HAP-1 (cell line): Measurements from ENCODE around the gene SPAG7.

Source experiments
- DNase-seq, 2 experiments: peaks; one replicate each; pipeline ENCODE4 v3.0.0-alpha.2; 2016 to 2020; ENCODE audit warnings: low spot score in 2 of 2
- H3K27me3 ChIP-seq: fragments of 250-450 bp; sonication (Bioruptor Pico); 2 replicates; pipeline ENCODE4 v1.5.1; 2020; ENCODE audit warnings: low read depth, mild to moderate bottlenecking, moderate library complexity
- H3K36me3 ChIP-seq: fragments of 250-450 bp; sonication (Bioruptor Pico); replicated peaks from 2 replicates; pipeline ENCODE4 v1.5.1; 2020; ENCODE audit warnings: mild to moderate bottlenecking
- H3K4me1 ChIP-seq: fragments of 250-450 bp; sonication (Bioruptor Pico); 2 replicates; pipeline ENCODE4 v1.5.1; 2020; ENCODE audit warnings: mild to moderate bottlenecking
- H3K4me3 ChIP-seq: fragments of 250-450 bp; sonication (Bioruptor Pico); 2 replicates; pipeline ENCODE4 v1.5.1; 2020; ENCODE audit warnings: mild to moderate bottlenecking, moderate library complexity
- H3K9me3 ChIP-seq: fragments of 250-450 bp; sonication (Bioruptor Pico); 2 replicates; pipeline ENCODE4 v1.5.1; 2020; ENCODE audit warnings: mild to moderate bottlenecking, moderate library complexity
- in situ Hi-C: fragments of 300-500 bp; cut with MboI; formaldehyde crosslinking; loops from 3 replicates; pipeline ENCODE4 v1.14.3; 2020; ENCODE audit warnings: low sequenced_read_pairs, inconsistent platforms, mixed read lengths

Gene SPAG7

DNA sequence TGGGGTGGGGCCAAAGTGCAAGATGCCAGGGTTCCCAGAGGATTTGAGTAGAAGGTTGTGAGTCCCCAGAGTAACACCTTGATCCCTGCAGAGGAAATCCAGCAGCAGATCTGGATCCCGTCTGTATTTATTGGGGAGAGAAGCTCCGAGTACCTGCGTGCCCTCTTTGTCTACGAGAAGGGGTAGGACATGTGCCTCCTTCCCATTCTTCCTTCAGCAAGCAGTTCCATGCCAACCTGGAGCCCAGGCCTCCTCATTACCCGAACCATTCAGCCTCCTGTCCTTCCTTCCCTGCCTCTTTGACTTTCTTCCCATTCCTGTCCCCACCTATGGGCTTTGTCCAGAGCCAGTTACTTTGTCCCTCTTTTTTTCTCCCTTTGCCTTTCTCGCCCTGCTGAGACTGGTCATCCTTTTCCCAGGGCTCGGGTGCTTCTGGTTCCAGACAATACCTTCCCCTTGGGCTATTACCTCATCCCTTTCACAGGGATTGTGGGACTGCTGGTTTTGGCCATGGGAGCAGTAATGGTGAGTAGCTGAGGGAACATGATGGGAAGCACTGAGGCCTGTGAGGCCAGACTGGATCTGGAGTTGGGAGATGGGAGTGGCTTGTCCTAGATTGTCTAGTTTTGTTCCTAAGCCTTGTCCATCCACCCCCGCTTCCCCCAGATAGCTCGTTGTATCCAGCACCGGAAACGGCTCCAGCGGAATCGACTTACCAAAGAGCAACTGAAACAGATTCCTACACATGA is 24.7 kb downstream of the SPAG7 start:
- Histone ChIP-seq H3K36me3 (peaks cover 69% of the 10 kb centered on the region), H3K4me3 (no peak overlapping the region), H3K4me1 (peaks cover 14% of the 10 kb centered on the region), H3K9me3 (no peaks in the 10 kb centered on the region), H3K27me3 (no peaks in the 10 kb centered on the region)
- DNase-seq = no peak
- in situ Hi-C loops = no loop called here

DNA sequence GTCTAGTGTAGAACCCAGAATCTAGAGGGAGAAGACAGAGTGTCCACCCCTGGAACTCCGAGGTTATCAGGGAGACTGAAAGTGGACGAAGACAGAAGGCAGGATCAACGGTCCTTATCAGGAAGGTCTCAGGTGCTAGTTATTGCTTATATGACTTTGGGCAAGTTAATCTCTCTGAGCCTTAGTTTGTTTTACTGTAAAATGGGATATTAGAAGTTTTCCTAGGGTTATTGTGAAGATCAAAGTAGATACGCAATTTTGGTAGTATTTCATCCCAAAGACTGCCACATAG is 26.4 kb downstream of the SPAG7 start:
- H3K36me3 ChIP-seq = peaks cover 69% of the 10 kb centered on the region
- peak overlapping the region; percentile 70 for H3K4me3 ChIP-seq
- no peaks in the 10 kb centered on the region for H3K27me3 ChIP-seq
- in situ Hi-C loops = no loop called here
- H3K4me1 ChIP-seq = peaks cover 14% of the 10 kb centered on the region
- H3K9me3 ChIP-seq = no peaks in the 10 kb centered on the region
- no peak for DNase-seq

DNA sequence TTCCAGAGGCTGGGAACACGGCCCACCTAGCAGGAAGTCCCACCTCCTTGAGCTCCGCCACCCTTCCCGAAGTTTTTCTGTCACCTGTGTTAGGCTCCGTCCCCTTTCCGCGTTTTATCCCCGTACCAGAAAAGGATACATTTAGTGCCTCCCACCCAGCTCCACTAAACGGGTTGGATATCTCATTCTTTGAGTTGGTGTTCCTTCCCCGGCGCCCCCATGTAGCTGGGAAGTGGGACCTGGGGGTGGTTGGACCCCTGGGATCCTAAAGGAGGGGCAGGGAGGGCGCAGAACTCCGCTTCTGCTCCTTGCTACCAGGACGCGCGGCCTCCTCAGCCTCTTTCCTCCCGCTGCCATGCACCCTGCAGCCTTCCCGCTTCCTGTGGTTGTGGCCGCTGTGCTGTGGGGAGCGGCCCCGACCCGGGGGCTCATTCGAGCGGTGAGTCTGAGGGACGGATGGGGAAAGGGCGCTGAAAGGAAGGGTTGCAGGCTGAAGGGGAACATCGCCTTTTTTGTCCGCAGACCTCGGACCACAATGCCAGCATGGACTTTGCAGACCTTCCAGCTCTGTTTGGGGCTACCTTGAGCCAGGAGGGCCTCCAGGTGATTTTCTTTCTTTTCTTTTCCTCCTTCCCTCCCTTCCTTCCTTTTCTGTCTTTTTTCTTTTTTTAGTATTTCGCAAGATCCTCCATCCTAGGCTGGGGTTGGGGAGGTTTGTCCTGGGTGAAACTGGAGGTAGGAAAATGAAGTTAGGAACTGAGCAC is 26.9 kb downstream of the SPAG7 start:
- peak overlapping the region; percentile 70 for H3K4me3 ChIP-seq
- in situ Hi-C loops = no loop called here
- H3K9me3 ChIP-seq = no peaks in the 10 kb centered on the region
- peak; percentile 90 to 91 for DNase-seq
- H3K36me3 ChIP-seq = peaks cover 64% of the 10 kb centered on the region
- peaks cover 14% of the 10 kb centered on the region for H3K4me1 ChIP-seq
- H3K27me3 ChIP-seq = no peaks in the 10 kb centered on the region

DNA sequence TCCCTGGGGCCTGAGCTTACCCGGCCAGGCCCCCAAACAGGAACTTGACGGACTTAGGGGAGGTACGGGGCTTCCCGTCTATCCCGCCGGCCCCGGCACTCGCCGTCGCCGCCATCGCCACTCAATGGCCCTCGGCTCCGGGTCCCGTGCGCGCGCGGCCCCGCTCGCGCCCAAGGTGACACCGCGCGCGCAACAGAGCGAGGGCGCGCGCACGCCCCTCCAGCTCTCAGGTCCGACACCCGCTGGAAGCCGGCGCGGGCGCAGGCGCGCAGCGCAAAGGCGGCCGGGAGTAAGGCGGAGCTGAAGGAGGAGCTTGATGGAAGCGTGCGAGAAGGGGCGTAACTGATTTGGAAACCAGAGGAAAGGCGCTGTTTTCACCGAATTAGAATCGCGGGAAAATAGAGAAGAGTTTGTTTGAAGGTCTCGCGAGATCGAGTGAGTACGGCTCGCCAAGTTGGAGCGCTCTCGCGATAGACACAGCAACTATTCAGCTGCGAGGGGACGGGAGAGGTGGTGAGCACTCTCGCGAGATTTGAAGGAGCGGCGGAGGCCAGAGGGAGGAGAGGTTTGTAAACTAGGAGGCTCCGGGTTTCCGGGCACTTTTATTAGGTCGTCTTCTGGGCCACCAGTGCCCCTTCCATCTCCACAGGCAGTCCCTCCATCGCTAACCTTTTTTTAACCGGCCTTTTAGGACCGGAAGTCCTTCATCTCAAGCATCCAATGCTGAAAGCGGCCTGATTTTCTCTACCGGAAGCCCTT is 27.6 kb downstream of the SPAG7 start, which contains the start of the genes RNF167 and SLC25A11:
TSS of gene RNF167 (plus strand) at position 473 of the 759 bp plus-strand sequence. CDS start 642 bp downstream, outside the sequence.
TSS of gene SLC25A11 (minus strand) at position 251 of the 759 bp plus-strand sequence. CDS start at position 115, 136 bp downstream.
- peak; percentile 97 to 99 for DNase-seq
- H3K9me3 ChIP-seq = no peaks in the 10 kb centered on the region
- H3K4me1 ChIP-seq = peaks cover 14% of the 10 kb centered on the region
- peaks cover 56% of the 10 kb centered on the region for H3K36me3 ChIP-seq
- no peaks in the 10 kb centered on the region for H3K27me3 ChIP-seq
- in situ Hi-C loops = no loop called here
- peak within 1 kb of the TSS; percentile 70 for H3K4me3 ChIP-seq

DNA sequence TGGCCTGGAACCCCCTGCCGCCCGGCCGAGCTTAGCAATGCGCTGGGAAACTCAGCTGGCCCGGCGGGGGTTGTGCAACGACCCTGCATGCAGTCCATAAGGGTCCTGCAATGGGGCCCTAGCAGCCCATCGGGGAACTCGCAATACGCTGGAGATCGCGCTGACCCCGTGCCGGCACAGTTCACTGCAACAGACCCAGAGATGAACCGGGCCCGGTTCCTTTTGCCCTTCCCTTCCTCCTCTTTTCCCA is 28.1 kb downstream of the SPAG7 start:
- in situ Hi-C loops = no loop called here
- DNase-seq = no peak
- Histone ChIP-seq H3K9me3 (no peaks in the 10 kb centered on the region), H3K4me3 (peak overlapping the region; percentile 70), H3K4me1 (peaks cover 14% of the 10 kb centered on the region), H3K27me3 (no peaks in the 10 kb centered on the region), H3K36me3 (peaks cover 51% of the 10 kb centered on the region)

DNA sequence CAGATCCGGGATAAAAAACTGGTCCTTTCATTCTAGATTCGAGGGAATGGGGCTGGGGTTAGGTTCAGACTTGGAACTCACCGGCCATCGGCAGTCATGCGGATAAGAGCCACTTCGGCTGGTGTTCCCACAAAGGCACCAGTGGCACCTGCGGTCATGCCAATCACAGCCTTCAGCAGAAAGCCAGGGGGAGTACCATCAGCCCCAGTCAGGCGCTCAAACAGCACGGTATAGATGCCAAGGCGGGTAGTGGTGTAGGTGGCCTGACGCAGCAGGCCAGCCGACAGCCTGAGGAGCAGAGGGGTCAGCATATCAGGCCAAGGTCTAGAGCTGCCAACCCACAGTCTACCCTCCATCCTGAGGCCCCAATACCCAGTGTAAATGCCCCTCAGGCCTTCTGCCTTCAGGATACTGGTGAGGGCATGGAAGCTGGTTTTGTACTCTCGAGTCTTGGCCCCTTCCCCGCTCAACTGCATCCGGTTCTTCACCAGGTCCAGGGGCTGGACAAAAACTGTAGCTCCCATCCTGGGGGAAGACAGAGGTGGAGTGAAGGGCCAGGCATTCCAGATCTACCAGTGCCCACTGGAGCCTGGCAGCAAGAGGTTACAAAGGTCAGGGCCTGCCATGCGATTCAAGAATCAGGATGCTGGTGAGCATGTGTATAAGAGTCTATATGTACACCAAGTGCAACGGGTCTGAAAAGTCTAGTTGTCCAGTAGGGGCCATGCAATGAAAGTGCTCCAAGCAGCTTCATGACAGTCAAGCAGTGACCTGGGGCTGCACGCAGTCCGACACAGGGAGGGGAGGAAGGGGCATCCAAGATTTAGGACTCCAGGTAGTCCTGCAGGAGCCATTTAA is 28.7 kb downstream of the SPAG7 start:
- peaks cover 14% of the 10 kb centered on the region for H3K4me1 ChIP-seq
- no peak for DNase-seq
- H3K9me3 ChIP-seq = no peaks in the 10 kb centered on the region
- H3K27me3 ChIP-seq = no peaks in the 10 kb centered on the region
- in situ Hi-C loops = no loop called here
- H3K4me3 ChIP-seq = peak overlapping the region; percentile 70
- H3K36me3 ChIP-seq = peaks cover 46% of the 10 kb centered on the region

DNA sequence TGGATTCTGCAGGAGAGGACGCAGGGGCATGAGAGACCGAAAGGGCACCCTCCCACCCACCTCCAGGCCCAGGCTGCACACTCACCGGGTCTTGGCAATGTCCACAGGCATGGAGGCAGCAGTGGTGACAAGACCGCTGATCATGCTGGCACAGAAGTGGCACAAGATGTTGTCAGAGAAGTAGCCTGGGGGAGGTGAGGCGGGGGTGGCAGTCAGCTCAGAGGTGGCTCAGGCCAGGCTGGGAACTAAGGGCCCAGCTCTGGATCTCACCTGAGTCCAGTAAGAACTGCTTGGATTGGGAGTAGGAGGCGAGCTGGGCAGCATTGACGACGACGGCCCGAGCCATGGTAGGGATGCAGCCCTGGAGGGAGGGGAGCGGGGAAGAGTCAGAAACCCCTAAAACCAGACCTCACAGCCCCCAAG is 29.5 kb downstream of the SPAG7 start:
- no peak for DNase-seq
- Histone ChIP-seq H3K4me3 (no peak overlapping the region), H3K9me3 (no peaks in the 10 kb centered on the region), H3K36me3 (peaks cover 37% of the 10 kb centered on the region), H3K27me3 (no peaks in the 10 kb centered on the region), H3K4me1 (peaks cover 14% of the 10 kb centered on the region)
- in situ Hi-C loops = no loop called here

DNA sequence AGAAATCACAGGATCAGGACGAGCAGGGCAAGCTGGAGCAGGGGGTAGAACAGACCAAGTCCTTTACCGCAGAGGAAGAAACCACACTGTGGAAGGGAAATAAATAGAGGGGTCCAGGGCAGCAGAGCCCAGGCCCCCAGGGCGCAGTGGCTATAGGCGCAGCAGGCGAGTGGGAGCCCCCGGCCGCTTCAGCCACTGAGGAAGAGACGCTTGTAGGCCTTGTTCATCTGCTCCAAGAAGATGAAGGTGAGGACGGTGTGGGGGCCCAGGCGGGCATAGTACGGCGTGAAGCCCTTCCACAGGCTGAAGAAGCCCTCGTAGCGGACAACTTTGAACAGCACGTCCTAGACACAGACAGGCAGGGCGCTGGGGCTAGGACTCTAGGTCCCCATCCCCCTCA is 30.1 kb downstream of the SPAG7 start:
- peaks cover 32% of the 10 kb centered on the region for H3K36me3 ChIP-seq
- in situ Hi-C loops = no loop called here
- H3K4me1 ChIP-seq = peaks cover 14% of the 10 kb centered on the region
- no peaks in the 10 kb centered on the region for H3K27me3 ChIP-seq
- no peaks in the 10 kb centered on the region for H3K9me3 ChIP-seq
- DNase-seq = no peak
- H3K4me3 ChIP-seq = no peak overlapping the region

DNA sequence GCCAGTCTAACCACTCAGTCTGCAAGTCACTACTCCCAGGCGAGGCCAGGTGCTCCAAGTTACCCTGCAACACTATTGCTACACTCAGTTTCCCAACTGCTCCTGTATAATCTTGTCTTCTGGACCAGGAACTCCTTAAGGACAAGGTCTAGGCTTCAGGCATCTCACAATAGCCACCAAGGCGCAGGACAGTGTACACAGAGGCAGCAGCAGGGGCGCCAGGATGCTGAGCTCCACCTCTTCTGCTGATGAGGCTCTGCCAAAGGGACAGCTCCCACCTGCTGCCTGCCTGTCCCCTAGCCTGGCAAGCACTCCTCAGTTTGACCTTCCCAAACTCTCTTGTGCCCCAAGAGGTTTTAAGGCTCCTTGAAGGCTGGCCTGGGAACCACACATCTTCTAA is 31.2 kb downstream of the SPAG7 start:
- Histone ChIP-seq H3K27me3 (no peaks in the 10 kb centered on the region), H3K4me1 (peaks cover 8% of the 10 kb centered on the region)
- in situ Hi-C loops = no loop called here

DNA sequence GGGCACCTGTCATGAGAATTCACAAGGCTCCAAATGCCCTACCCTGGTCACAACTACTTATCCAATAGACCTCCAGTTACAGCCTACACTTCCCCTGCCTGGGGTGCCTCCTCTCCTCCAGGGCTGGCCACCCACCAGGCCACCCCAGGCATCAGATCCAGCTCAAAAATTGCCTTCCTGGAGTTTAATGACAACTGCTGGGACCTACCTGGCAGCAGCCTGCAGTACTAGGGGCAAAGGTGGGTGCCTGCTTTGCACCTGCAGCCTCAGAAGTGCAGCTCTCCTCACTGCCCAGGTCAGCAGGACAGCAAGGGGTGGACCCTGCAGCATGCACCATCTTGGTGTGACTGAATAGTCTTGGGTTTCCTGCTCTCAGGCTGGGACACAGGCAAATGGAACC is 32.0 kb downstream of the SPAG7 start:
- peaks cover 23% of the 10 kb centered on the region for H3K36me3 ChIP-seq
- in situ Hi-C loops = no loop called here
- no peak for DNase-seq
- H3K27me3 ChIP-seq = no peaks in the 10 kb centered on the region
- no peaks in the 10 kb centered on the region for H3K9me3 ChIP-seq
- H3K4me1 ChIP-seq = peaks cover 6% of the 10 kb centered on the region
- H3K4me3 ChIP-seq = no peak overlapping the region

More for the DNA sequence above, 31.2 kb downstream of the SPAG7 start:
- peaks cover 24% of the 10 kb centered on the region for H3K36me3 ChIP-seq
- no peak for DNase-seq
- no peak overlapping the region for H3K4me3 ChIP-seq
- no peaks in the 10 kb centered on the region for H3K9me3 ChIP-seq

DNA sequence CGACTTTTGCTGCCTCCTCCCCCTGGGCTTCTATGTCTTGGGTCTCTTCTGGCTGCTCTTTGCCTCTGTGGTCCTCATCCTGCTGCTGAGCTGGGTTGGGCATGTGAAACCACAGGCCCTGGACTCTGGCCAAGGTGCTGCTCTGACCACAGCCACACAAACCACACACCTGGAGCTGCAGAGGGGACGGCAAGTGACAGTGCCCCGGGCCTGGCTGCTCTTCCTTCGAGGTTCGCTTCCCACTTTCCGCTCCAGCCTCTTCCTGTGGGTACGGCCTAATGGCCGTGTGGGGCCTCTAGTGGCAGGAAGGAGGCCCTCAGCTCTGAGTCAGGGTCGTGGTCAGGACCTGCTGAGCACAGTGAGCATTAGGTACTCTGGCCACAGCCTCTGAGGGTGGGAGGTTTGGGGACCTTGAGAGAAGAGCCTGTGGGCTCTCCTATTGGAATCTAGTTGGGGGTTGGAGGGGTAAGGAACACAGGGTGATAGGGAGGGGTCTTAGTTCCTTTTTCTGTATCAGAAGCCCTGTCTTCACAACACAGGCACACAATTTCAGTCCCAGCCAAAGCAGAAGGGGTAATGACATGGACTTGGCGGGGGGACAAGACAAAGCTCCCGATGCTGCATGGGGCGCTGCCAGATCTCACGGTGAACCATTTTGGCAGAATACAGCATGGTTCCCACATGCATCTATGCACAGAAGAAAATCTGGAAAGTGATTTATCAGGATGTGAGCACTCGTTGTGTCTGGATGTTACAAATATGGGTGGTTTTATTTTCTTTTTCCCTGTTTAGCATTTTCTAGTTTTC is 33.2 kb downstream of the SPAG7 start:
- H3K9me3 ChIP-seq = no peaks in the 10 kb centered on the region
- in situ Hi-C loops = no loop called here
- H3K4me3 ChIP-seq = no peak overlapping the region
- no peaks in the 10 kb centered on the region for H3K27me3 ChIP-seq
- DNase-seq = no peak
- H3K4me1 ChIP-seq = peaks cover 6% of the 10 kb centered on the region
- H3K36me3 ChIP-seq = peaks cover 23% of the 10 kb centered on the region

DNA sequence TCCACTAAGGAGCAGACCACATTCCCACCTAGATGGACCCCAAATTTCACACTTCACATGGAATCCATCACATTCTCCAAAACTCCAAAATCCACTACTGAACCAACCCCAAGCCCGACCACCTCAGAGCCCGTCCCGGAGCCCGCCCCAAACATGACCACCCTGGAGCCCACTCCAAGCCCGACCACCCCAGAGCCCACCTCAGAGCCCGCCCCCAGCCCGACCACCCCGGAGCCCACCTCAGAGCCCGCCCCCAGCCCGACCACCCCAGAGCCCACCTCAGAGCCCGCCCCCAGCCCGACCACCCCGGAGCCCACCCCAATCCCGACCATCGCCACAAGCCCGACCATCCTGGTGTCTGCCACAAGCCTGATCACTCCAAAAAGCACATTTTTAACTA is 34.0 kb downstream of the SPAG7 start:
- peaks cover 21% of the 10 kb centered on the region for H3K36me3 ChIP-seq

DNA sequence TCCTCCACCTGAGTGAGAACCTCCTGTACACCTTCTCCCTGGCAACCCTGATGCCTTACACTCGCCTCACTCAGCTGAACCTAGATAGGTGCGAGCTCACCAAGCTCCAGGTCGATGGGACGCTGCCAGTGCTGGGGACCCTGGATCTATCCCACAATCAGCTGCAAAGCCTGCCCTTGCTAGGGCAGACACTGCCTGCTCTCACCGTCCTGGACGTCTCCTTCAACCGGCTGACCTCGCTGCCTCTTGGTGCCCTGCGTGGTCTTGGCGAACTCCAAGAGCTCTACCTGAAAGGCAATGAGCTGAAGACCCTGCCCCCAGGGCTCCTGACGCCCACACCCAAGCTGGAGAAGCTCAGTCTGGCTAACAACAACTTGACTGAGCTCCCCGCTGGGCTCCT is 34.9 kb downstream of the SPAG7 start:
- DNase-seq = no peak
- Histone ChIP-seq H3K4me1 (no peaks in the 10 kb centered on the region), H3K27me3 (no peaks in the 10 kb centered on the region), H3K4me3 (no peak overlapping the region), H3K9me3 (no peaks in the 10 kb centered on the region), H3K36me3 (peaks cover 12% of the 10 kb centered on the region)
- in situ Hi-C loops = no loop called here

More for the DNA sequence above, 34.0 kb downstream of the SPAG7 start:
- no peak for DNase-seq
- in situ Hi-C loops = no loop called here
- Histone ChIP-seq H3K4me1 (peaks cover 3% of the 10 kb centered on the region), H3K9me3 (no peaks in the 10 kb centered on the region), H3K27me3 (no peaks in the 10 kb centered on the region), H3K4me3 (no peak overlapping the region)
